ENCODE results near the gene EPS8L1. TPM values are rescaled to one million over a fixed set of nuclear protein-coding genes. Genes with fewer than 3 reads are reported as not detected.
"Not testable (repeated sequence)": the region's sequence is repeated elsewhere in the genome, so short reads cannot be mapped to it uniquely, and the experiment has no call there.

Gene EPS8L1
- total RNA-seq, 1 experiment from 2014 or later: 62.1 TPM

- TF ChIP-seq CTCF (IDR thresholded peaks at IDR 0.05 in 2 of 3, conservative IDR thresholded peaks at IDR 0.05 in 1 of 3; ENCODE audit: borderline replicate concordance in 1 of 3, insufficient read depth in 1 of 3, low read depth in 2 of 3, low read length in 2 of 3): no peak
Measured at GRCh38 chr19:55062735-55063491, 12.8 kb upstream of the EPS8L1 start, which contains the start of gene RDH13 (continued).

GRCh38 chr19:55063492-55063843, 12.2 kb upstream of the EPS8L1 start:
- H3K9ac ChIP-seq (ENCODE audit: low read length): no peak overlapping the region
- no peak overlapping the region; the same call in 1 of the 2 replicates for H3K27ac ChIP-seq (ENCODE audit: low read depth, low read length)
- H3K27me3 ChIP-seq (ENCODE audit: insufficient read depth, low read length): no peaks in the 10 kb centered on the region
- RAD21 ChIA-PET (ENCODE audit: low non-redundant PET in 1 of 2, low total read pairs in 2 of 2, uncharacterized antibody in 2 of 2, unreplicated experiment in 2 of 2): no interaction called here
- H3K36me3 ChIP-seq (ENCODE audit: control insufficient read depth in 1 of 2, insufficient read depth in 2 of 2, low read length in 2 of 2): peaks cover 1 to 10% of the 10 kb centered on the region in 2 experiments; a peak in 3 of 4 replicates
- no peak for ATAC-seq
- POLR2A ChIA-PET: interaction anchor here (0.6 to 1.3 kb wide), 5 partner anchors 12 to 349 kb away, joined by 3 to 5 read pairs (median 4); no protein-coding TSS in a partner anchor
- BruUV-seq (replicated peaks): no TSS peak
- peaks cover 42% of the 10 kb centered on the region for H3K79me2 ChIP-seq (ENCODE audit: insufficient read depth, low read length)
- no peaks in the 10 kb centered on the region for H3K9me3 ChIP-seq (ENCODE audit: control insufficient read depth in 1 of 2, insufficient read depth in 1 of 2, low read depth in 1 of 2, low read length in 2 of 2)
- H3K4me1 ChIP-seq (ENCODE audit: control insufficient read depth in 1 of 2, insufficient read depth in 2 of 2, low read length in 2 of 2): peaks cover 4 to 14% of the 10 kb centered on the region in 2 experiments; a peak in 2 of 4 replicates
- intact Hi-C loops (cut with micrococcal nuclease): no loop called here
- no peak for DNase-seq (ENCODE audit: low read depth, low spot score)
- H3K4me3 ChIP-seq (replicated peaks in 1 of 2; ENCODE audit: low read depth in 1 of 2, low read length in 2 of 2): no peak overlapping the region
- no peaks in the 10 kb centered on the region for H3K9me2 ChIP-seq (ENCODE audit: insufficient read depth)
- H3K4me2 ChIP-seq (ENCODE audit: low read length): 0 out of 2 replicates have a peak overlapping the region, but pooled peaks have one; percentile 6
- no peaks in the 10 kb centered on the region for H4K20me1 ChIP-seq (ENCODE audit: insufficient read depth)
- CTCF ChIA-PET: interaction anchor here (1.6 kb wide), 1 partner anchor 17 kb away, joined by 4 read pairs; no protein-coding TSS in a partner anchor
- no peak for TF ChIP-seq EZH2 (IDR thresholded peaks at IDR 0.05)
- TF ChIP-seq SRF (IDR thresholded peaks at IDR 0.05; ENCODE audit: low read depth): peak; percentile 16; the same call in 1 of the 2 replicates
- no peak overlapping the region for H2AFZ ChIP-seq (ENCODE audit: low read depth, low read length, poor library complexity, severe bottlenecking)

- RAD21 ChIA-PET (ENCODE audit: low non-redundant PET in 1 of 2, low total read pairs in 2 of 2, uncharacterized antibody in 2 of 2, unreplicated experiment in 2 of 2); H3K9me3 ChIP-seq (ENCODE audit: control insufficient read depth in 1 of 2, insufficient read depth in 1 of 2, low read depth in 1 of 2, low read length in 2 of 2): not testable (repeated sequence)
Measured at GRCh38 chr19:55065516-55065915, 10.2 kb upstream of the EPS8L1 start.

More at GRCh38 chr19:55065516-55065915, 10.2 kb upstream of the EPS8L1 start:
- H3K4me3 ChIP-seq (replicated peaks in 1 of 2; ENCODE audit: low read depth in 1 of 2, low read length in 2 of 2); DNase-seq (ENCODE audit: low read depth, low spot score); H3K9ac ChIP-seq (ENCODE audit: low read length); POLR2A ChIA-PET; H3K9me2 ChIP-seq (ENCODE audit: insufficient read depth); BruUV-seq (replicated peaks); H3K4me2 ChIP-seq (ENCODE audit: low read length); H3K36me3 ChIP-seq (ENCODE audit: control insufficient read depth in 1 of 2, insufficient read depth in 2 of 2, low read length in 2 of 2); H3K27ac ChIP-seq (ENCODE audit: low read depth, low read length); CTCF ChIA-PET; H3K27me3 ChIP-seq (ENCODE audit: insufficient read depth, low read length); H4K20me1 ChIP-seq (ENCODE audit: insufficient read depth); ATAC-seq; intact Hi-C loops (cut with micrococcal nuclease); H2AFZ ChIP-seq (ENCODE audit: low read depth, low read length, poor library complexity, severe bottlenecking): not testable (repeated sequence)
- Histone ChIP-seq H3K4me1 (ENCODE audit: control insufficient read depth in 1 of 2, insufficient read depth in 2 of 2, low read length in 2 of 2) (peaks cover 15 to 32% of the 10 kb centered on the region in 2 experiments), H3K79me2 (ENCODE audit: insufficient read depth, low read length) (peaks cover 24% of the 10 kb centered on the region)

All from HCT116 (cell line).